ENCODE measurements around the gene CLDN3.
"Not testable (repeated sequence)": the region's sequence is repeated elsewhere in the genome, so short reads cannot be mapped to it uniquely, and the experiment has no call there.

Gene CLDN3, protein sequence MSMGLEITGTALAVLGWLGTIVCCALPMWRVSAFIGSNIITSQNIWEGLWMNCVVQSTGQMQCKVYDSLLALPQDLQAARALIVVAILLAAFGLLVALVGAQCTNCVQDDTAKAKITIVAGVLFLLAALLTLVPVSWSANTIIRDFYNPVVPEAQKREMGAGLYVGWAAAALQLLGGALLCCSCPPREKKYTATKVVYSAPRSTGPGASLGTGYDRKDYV

DNA sequence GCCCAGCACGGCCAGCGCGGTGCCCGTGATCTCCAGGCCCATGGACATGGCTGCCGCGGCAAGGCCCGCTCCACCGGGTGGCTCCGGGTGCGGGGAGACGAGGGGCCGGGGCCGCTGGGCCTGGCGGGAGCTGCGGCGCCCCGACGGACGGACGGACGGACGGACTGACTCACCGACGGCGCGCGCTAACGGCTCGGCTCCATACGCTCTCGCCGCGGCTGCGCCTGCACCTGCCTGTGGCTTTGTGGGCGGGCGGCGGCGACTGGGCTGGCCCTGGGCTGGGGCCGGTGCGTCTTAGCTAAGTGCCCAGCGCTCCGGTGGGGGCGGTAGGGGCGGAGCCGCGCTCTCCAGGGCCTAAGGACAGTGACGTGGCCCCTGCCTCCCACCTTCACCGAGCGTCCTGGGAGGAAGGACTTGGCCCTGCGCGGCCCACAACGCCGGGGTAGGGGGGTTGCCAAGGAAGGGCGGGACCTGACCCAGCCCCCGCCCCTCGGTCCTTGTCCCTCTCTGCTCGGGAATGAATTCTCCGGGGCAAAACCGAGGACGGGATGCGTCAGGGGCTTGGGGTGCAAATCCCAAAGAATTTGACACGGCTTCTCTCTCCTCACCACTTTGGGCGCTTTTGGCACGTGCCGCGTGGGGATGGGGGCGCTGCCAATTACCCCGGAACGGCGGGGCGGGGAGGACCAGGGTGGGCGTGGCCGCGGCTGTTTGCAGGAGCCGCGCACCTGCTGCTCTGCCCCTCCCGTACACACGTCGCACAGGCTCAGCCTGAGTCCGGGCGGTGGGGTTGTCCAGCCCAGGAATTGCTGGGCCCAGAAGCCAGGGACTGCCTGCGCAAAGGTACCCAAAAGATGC lies at the start of gene CLDN3:
Gene CLDN3 (minus strand): TSS at position 269 of the 858 bp plus-strand sequence. CDS start 221 bp downstream, at position 48.
- DNase-seq = peak; percentile 91 to 97

GRCh38 chr7:73817121-73817520 lies 47.1 kb upstream of the CLDN3 start:
- DNase-seq = no peak

- DNase-seq = no peak
Measured at GRCh38 chr7:73815436-73815835, 45.4 kb upstream of the CLDN3 start.

- no peak for DNase-seq
Measured at GRCh38 chr7:73812996-73813395, 42.9 kb upstream of the CLDN3 start.

DNA sequence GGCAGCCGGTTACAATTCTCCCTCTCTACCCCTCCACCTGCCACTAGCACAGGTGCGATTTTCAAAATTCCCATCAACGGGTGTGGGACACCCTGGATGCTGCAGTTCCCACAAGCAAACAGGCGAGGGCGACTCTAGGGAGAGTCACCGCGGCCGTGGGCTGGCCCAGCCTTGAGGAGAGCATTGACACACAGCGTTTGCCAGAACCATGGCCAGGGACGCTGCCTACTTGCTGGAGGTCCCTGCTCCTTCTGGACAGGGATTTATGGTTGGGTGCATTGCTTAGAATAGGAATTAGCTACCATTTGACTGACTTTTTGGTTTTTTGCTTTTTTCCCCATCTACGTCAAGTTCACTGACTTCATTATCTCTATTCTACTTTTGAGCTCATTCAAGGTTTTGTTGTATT lies 41.7 kb upstream of the CLDN3 start:
- peak; percentile 21 to 85 for DNase-seq

DNA sequence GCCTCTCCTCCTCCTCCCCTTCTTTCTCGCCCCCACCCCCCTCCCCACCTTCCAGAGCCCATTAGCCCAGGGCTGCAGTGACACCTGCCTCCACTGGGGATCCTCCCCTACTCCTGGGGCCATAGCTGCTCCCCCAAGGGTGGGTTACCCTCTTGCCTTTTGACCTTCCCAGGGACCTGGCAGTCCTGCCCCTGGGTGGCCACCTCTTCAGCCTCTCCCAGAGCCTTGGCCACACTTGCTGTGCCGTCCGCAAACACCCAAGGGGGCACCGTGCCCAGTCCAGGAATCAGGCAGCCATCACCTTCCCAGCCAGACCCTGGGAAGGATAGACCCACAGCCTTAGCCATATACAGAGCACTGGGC lies 40.9 kb upstream of the CLDN3 start:
- DNase-seq = no peak

GRCh38 chr7:73809467-73809951 lies 39.4 kb upstream of the CLDN3 start:
- no peak for DNase-seq

- DNase-seq = no peak
Measured at GRCh38 chr7:73802459-73802858, 32.4 kb upstream of the CLDN3 start.

- DNase-seq = no peak
Measured at GRCh38 chr7:73801577-73801976, 31.5 kb upstream of the CLDN3 start.

DNA sequence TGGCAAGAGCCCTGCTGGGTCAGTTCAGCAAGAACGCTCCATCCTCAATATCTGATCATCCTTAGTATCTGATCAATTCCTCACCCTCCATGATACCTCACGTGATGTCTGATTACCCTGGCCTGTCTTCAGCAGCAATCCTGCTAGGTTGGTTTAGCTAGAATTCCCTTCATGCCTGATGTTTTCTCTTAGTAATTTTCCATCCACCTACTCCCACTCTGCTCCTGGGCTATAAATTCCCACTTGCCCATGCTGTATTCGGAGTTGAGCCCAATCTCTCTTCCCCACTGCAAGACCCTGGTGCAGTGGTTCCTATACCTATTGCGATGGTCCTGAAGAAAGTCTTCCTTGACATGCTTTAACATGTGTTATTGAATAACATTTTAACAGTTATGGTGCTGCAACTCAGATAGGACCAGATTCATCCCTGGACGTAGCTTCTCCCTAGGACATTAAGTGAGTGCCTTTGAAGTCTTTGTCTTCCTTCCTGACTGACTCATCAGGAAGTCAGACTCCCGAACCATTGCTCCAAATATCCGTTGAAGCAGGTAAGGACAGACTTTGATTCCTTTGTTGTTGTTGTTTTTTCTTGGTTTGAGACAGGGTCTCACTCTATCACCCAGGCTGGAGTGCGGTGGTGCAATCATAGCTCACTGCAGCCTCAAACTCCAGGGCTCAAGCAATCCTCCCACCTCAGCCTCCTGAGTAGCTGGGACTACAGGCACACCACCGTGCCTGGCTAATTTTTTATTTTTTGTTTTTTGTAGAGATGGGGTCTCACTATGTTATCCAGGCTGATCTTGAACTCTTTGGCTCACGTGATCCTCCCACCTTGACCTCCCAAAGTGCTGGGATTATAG lies 29.4 kb upstream of the CLDN3 start:
- no peak for DNase-seq

DNA sequence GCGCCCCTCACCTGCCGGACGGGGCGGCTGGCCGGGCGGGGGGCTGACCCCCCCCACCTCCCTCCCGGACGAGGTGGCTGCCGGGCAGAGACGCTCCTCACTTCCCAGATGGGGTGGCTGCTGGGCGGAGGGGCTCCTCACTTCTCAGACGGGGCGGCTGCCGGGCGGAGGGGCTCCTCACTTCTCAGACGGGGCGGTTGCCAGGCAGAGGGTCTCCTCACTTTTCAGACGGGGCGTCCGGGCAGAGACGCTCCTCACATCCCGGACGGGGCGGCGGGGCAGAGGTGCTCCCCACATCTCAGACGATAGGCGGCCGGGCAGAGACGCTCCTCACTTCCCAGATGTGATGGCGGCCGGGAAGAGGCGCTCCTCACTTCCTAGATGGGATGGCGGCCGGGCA lies 27.1 kb upstream of the CLDN3 start:
- not testable (repeated sequence) for DNase-seq

DNA sequence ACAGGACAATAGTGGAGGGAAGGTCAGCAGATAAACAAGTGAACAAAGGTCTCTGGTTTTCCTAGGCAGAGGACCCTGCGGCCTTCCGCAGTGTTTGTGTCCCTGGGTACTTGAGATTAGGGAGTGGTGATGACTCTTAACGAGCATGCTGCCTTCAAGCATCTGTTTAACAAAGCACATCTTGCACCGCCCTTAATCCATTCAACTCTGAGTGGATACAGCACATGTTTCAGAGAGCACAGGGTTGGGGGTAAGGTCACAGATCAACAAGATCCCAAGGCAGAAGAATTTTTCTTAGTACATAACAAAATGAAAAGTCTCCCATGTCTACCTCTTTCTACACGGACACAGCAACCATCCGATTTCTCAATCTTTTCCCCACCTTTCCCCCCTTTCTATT lies 26.6 kb upstream of the CLDN3 start:
- not testable (repeated sequence) for DNase-seq

DNA sequence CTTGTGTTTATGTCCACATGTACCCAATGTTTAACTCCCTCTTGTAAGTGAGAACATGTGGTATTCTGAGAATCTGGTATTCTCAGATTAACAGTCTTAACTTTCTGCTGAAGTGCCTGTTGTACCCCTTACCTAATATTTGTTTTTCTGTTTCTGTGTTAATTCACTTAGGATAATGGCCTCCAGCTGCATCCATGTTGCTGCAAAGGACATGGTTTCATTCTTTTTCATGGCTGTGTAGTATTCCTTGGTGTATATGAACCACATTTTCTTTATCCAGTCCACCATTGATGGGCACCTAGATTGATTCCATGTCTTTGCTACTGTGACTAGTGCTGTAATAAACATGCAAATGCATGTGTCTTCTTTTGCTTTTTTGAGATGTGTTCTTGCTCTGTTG lies 25.1 kb upstream of the CLDN3 start:
- DNase-seq = not testable (repeated sequence)

- DNase-seq = not testable (repeated sequence)
Measured at GRCh38 chr7:73791170-73791690, 21.2 kb upstream of the CLDN3 start.

- DNase-seq = no peak
Measured at GRCh38 chr7:73789051-73789450, 19.0 kb upstream of the CLDN3 start.

DNA sequence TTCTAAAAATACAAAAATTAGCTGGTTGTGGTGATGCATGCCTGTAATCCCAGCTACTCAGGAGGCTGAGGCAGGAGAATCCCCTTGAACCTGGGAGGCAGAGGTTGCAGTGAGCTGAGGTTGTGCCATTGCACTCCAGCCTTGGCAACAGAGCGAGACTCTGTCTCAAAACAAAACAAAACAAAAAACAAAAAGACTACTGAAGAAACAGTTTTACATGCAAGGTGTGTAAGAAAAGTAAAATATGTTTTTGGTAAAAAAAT lies 17.6 kb upstream of the CLDN3 start:
- DNase-seq = not testable (repeated sequence)

GRCh38 chr7:73786588-73786987 lies 16.5 kb upstream of the CLDN3 start:
- no peak for DNase-seq

GRCh38 chr7:73779517-73779916 lies 9.4 kb upstream of the CLDN3 start:
- no peak for DNase-seq

DNA sequence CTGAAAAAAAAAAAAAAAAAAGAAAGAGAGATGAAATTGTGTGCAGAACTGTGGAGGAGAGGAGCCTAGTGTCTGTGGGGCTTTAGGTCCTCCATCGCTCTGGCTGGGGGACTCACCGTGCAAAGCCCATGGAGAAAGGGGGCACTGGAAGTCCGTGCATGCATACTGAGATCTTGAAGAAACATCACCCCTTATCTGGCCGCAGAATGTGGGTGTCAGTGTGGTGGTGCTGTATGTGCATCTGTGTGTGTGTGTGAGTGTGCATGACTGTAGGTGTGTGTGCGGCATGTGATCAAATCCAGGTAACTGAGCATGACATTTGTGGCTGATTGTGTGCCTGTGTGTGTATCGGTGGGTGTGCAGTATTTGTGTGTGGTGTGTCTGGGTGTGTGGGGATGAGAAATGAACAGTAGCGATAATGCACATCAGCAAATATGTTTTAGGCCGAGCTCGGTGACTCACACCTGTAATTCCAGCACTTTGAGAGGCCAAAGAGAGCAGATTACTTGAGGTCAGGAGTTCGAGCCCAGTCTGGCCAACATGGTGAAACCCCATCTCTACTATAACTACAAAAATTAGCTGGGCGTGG lies 8.8 kb upstream of the CLDN3 start:
- no peak for DNase-seq

- DNase-seq = no peak
Measured at GRCh38 chr7:73774923-73775322, 4.9 kb upstream of the CLDN3 start.

- DNase-seq = no peak
Measured at GRCh38 chr7:73773700-73774517, 3.8 kb upstream of the CLDN3 start.

All from NCI-H526 (cell line).